Fibroblast of lung (primary cell): Measurements from ENCODE around the gene NPVF. TPM values are rescaled to one million over a fixed set of nuclear protein-coding genes. Genes with fewer than 3 reads are reported as not detected.

Experiments
- DNase-seq, 2 donors: peaks; one replicate each; pipeline versions ENCODE4 v3.0.0 to v3.0.0-alpha.2; 2010; ENCODE audit warnings: low read depth in 2 of 2
- H2AFZ ChIP-seq: 2 replicates; pipeline ENCODE4 v1.5.1; 2012; ENCODE audit warnings: low read length, control low read depth, inconsistent platforms
- H3K27ac ChIP-seq: 2 replicates; pipeline ENCODE4 v1.5.1; 2011; ENCODE audit warnings: low read length, control low read depth; ENCODE audit not compliant: insufficient read depth
- H3K27me3 ChIP-seq: 2 replicates; pipeline ENCODE4 v1.5.1; 2011; ENCODE audit warnings: mild to moderate bottlenecking, low read length; ENCODE audit not compliant: control insufficient read depth, insufficient read depth
- H3K36me3 ChIP-seq: 2 replicates; pipeline ENCODE4 v1.5.1; 2011; ENCODE audit warnings: low read length; ENCODE audit not compliant: control insufficient read depth, insufficient read depth
- H3K4me1 ChIP-seq: 2 replicates; pipeline ENCODE4 v1.5.1; 2011; ENCODE audit warnings: low read length; ENCODE audit not compliant: control insufficient read depth, insufficient read depth; ENCODE audit errors: extremely low read depth
- H3K4me2 ChIP-seq: 2 replicates; pipeline ENCODE4 v1.5.1; 2011; ENCODE audit warnings: low read length, control low read depth; ENCODE audit not compliant: insufficient read depth; ENCODE audit errors: extremely low read depth
- H3K4me3 ChIP-seq, 4 experiments: fragments of 200-600 bp in 1 of 4; sonication (generic) in 1 of 4; replicated peaks in 1 of 4; 2 replicates each; pipeline ENCODE4 v1.5.1; 2011 to 2016; ENCODE audit warnings: low read length in 4 of 4, low read depth in 3 of 4, mild to moderate bottlenecking in 3 of 4, control low read depth in 2 of 4, inconsistent platforms in 1 of 4, mixed read lengths in 1 of 4; ENCODE audit not compliant: insufficient read depth in 1 of 4; ENCODE audit errors: control extremely low read depth in 1 of 4
- H3K79me2 ChIP-seq: 2 replicates; pipeline ENCODE4 v1.5.1; 2012; ENCODE audit warnings: mild to moderate bottlenecking, low read length, inconsistent platforms; ENCODE audit not compliant: control insufficient read depth, insufficient read depth
- H3K9ac ChIP-seq: 2 replicates; pipeline ENCODE4 v1.5.1; 2011; ENCODE audit warnings: mild to moderate bottlenecking, low read length, control low read depth; ENCODE audit not compliant: insufficient read depth
- H3K9me3 ChIP-seq: 2 replicates; pipeline ENCODE4 v1.5.1; 2012; ENCODE audit warnings: low read depth, low read length; ENCODE audit not compliant: control insufficient read depth, insufficient read depth
- H4K20me1 ChIP-seq: 2 replicates; pipeline ENCODE4 v1.5.1; 2011; ENCODE audit warnings: low read length; ENCODE audit not compliant: control insufficient read depth, insufficient read depth; ENCODE audit errors: extremely low read depth
- EZH2 ChIP-seq: IDR thresholded peaks from 2 replicates; pipeline ENCODE4 v1.5.1; 2012; ENCODE audit warnings: low read length, control low read depth, mild to moderate bottlenecking; ENCODE audit errors: missing control alignments
- polyA plus RNA-seq, 2 donors: library from polyadenylated mRNA; depleted of rRNA in 1 of 2; stranded (reverse) in 1 of 2; unstranded in 1 of 2; fragments of >200 nt; gene quantifications; 2 replicates each; pipeline ENCODE4 v1.2.1, GENCODE V29; 2011 to 2012; ENCODE audit warnings: missing spikeins in 1 of 2
- total RNA-seq: library from RNA; depleted of rRNA; stranded (reverse); fragments of >200 nt; gene quantifications from 2 replicates; pipeline ENCODE4 v1.2.1, GENCODE V29; 2014
- TF ChIP-seq, protein P1 (sequence below), 2 donors: IDR thresholded peaks in 1 of 2; conservative IDR thresholded peaks in 1 of 2; 1 replicate in 1 of 2; 2 replicates in 1 of 2; pipeline ENCODE4 v1.5.1; 2011 to 2012; ENCODE audit warnings: low read length in 2 of 2, control low read depth in 1 of 2, inconsistent platforms in 1 of 2, low read depth in 1 of 2, mild to moderate bottlenecking in 1 of 2

NPVF gene
- total and polyA plus RNA-seq, 2 donors (not counting 1 experiment from before 2014, with no cell fraction given): not detected

DNA sequence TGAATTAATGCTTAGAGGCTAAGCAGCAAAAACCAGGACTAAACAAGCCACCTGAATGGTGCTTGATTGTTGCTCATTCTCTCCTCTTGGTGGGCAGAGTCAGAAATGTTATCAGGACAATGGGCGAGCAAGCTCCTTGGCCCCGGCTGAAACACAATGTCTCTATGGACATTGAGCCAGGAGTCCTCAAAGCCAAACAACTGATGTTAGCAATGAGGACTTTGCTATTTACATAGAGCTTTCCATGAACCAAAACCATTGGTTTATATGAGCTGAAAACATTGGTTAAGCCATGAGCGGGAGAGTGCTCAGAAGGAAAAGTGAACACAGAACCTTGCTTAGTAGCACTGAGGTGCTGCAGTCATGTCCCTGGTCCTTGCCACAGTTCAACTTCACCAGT lies 21.5 kb upstream of the NPVF start:
- H2AFZ ChIP-seq: no peak overlapping the region
- DNase-seq: no peak
- no peak overlapping the region for H3K27ac ChIP-seq
- peaks cover 2% of the 10 kb centered on the region for H3K27me3 ChIP-seq
- H3K4me1 ChIP-seq: no peaks in the 10 kb centered on the region
- TF ChIP-seq, protein P1, sequence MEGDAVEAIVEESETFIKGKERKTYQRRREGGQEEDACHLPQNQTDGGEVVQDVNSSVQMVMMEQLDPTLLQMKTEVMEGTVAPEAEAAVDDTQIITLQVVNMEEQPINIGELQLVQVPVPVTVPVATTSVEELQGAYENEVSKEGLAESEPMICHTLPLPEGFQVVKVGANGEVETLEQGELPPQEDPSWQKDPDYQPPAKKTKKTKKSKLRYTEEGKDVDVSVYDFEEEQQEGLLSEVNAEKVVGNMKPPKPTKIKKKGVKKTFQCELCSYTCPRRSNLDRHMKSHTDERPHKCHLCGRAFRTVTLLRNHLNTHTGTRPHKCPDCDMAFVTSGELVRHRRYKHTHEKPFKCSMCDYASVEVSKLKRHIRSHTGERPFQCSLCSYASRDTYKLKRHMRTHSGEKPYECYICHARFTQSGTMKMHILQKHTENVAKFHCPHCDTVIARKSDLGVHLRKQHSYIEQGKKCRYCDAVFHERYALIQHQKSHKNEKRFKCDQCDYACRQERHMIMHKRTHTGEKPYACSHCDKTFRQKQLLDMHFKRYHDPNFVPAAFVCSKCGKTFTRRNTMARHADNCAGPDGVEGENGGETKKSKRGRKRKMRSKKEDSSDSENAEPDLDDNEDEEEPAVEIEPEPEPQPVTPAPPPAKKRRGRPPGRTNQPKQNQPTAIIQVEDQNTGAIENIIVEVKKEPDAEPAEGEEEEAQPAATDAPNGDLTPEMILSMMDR (conservative IDR thresholded peaks at IDR 0.05 in 1 of 2, IDR thresholded peaks at IDR 0.05 in 1 of 2; ENCODE audit: low read depth in 1 of 2, low read length in 2 of 2): no peak
- no peaks in the 10 kb centered on the region for H3K79me2 ChIP-seq
- H3K9me3 ChIP-seq: no peaks in the 10 kb centered on the region
- H3K36me3 ChIP-seq: no peaks in the 10 kb centered on the region
- no peak overlapping the region for H3K4me3 ChIP-seq
- H4K20me1 ChIP-seq: no peaks in the 10 kb centered on the region
- no peak overlapping the region for H3K9ac ChIP-seq
- H3K4me2 ChIP-seq: no peak overlapping the region

DNA sequence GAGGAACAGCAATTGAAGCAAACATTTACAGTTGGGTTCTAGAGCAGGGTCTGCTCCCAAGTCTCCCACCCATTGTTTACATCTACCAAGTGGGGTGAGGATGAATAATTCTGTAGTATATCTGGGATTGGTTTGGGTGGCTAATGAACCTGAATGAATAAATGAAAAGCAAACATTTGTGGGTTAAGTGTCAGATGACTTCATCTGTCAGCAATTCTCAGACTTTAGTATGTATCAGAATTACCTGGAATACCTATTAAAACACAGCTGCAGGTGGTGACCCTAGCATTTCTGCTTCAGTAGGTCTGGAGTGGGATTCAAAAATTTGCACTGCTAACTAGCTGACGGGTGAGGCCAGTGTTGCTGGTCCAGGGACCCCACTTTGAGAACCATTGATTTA lies 18.0 kb upstream of the NPVF start:
- H3K27ac ChIP-seq: no peak overlapping the region
- H3K27me3 ChIP-seq: no peaks in the 10 kb centered on the region
- H3K4me1 ChIP-seq: no peaks in the 10 kb centered on the region
- no peak for TF ChIP-seq EZH2
- H4K20me1 ChIP-seq: no peaks in the 10 kb centered on the region
- DNase-seq: no peak
- no peak overlapping the region for H3K9ac ChIP-seq
- no peak overlapping the region for H3K4me2 ChIP-seq
- no peak overlapping the region for H3K4me3 ChIP-seq
- no peaks in the 10 kb centered on the region for H3K79me2 ChIP-seq
- no peaks in the 10 kb centered on the region for H3K36me3 ChIP-seq
- no peak overlapping the region for H2AFZ ChIP-seq
- H3K9me3 ChIP-seq: no peaks in the 10 kb centered on the region

DNA sequence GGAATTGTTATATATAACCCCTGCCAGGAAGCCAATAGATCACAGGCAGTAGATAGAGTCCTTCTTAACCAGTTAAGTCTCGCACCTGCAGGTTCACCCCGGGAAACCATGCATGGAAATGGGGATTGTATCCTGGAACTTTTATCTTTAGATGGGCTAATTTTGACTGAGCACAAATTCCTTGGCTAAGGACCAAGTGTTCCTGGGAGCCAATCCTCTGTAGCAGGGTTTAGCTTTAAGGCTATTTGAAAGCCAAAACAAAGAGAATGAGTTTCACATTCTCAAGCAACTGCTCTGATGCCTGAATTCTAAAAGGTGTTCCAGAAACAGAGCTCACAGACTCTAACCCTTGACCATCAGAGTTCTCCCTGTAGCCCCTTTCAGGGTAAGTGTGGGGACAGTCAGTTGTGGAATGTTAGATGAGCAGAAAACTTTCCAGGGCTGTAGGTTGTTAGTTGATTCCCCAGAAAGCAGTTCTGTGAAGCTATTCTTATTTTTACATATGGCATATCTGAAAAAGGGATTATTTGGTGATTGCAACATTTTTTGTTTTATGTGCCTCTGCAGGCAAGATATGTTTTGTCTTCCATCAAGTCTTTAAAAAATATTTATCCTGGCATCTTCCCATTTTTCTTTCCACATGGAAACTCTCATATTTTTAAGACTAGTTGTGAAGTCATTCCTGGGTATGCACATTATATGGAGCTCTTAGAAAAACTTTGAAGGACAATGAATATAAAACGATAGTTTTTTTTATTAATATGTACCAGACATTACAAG lies 16.2 kb upstream of the NPVF start:
- no peaks in the 10 kb centered on the region for H4K20me1 ChIP-seq
- no peaks in the 10 kb centered on the region for H3K9me3 ChIP-seq
- DNase-seq: no peak
- no peak overlapping the region for H3K9ac ChIP-seq
- H3K4me1 ChIP-seq: no peaks in the 10 kb centered on the region
- no peaks in the 10 kb centered on the region for H3K27me3 ChIP-seq
- H3K4me3 ChIP-seq: no peak overlapping the region
- H3K27ac ChIP-seq: no peak overlapping the region
- TF ChIP-seq, protein P1 (conservative IDR thresholded peaks at IDR 0.05 in 1 of 2, IDR thresholded peaks at IDR 0.05 in 1 of 2; ENCODE audit: low read depth in 1 of 2, low read length in 2 of 2): no peak
- TF ChIP-seq EZH2: no peak
- no peak overlapping the region for H2AFZ ChIP-seq
- no peaks in the 10 kb centered on the region for H3K36me3 ChIP-seq
- no peaks in the 10 kb centered on the region for H3K79me2 ChIP-seq
- no peak overlapping the region for H3K4me2 ChIP-seq
